ENCODE results near the gene TADA3.

Gene TADA3

GRCh38 chr3:9794400-9794799, 2.1 kb upstream of the TADA3 start:
- H3K4me3 ChIP-seq (ENCODE audit: low read depth, low read length), result no peak overlapping the region
- no peak overlapping the region for H3K27ac ChIP-seq (ENCODE audit: low read depth, low read length)
- no peak overlapping the region for H3K9ac ChIP-seq (ENCODE audit: low read depth, low read length)
- H3K4me1 ChIP-seq (ENCODE audit: control insufficient read depth, insufficient read depth, low read length), result 0 out of 2 replicates have a peak, but pooled peaks cover 5% of the 10 kb centered on the region
- no peaks in the 10 kb centered on the region for H3K27me3 ChIP-seq (ENCODE audit: control insufficient read depth, insufficient read depth, low read length)
- peaks cover 49% of the 10 kb centered on the region for H3K36me3 ChIP-seq (ENCODE audit: control insufficient read depth, insufficient read depth, low read length)
- no peaks in the 10 kb centered on the region for H3K9me3 ChIP-seq (ENCODE audit: control insufficient read depth, insufficient read depth, low read length)

DNA sequence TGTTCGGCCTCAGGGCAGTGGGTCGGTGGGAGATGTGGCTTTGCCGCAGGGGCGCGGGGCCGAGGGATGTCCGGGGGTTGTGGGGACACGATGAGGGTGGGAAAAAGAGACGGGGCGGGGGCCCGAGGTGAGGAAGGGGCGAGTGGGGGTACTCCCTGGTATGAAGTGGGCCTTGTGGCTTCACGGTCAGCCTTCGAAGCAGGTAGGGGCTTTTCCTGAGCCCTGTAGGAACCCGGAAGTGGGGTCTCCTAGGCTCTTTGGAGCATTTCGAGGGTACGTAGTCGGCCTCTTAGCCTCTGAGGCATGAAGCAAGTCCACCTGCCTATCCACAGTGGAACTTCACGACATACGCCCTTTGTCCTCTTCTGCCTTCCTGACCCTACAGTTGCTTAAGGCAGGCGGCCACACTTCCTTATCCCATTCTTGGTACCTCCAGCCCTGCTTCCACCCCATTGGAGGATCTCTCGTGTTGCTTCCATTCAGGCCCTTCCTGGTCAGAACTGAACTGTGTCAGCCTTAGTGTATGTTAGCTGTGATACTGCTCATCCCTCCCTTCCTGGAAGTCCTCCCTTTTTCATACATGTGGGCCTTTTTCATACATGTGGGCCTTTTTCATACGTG, 998 bp upstream of the TADA3 start:
- Histone ChIP-seq H3K36me3 (ENCODE audit: control insufficient read depth, insufficient read depth, low read length) (peaks cover 43% of the 10 kb centered on the region), H3K4me3 (ENCODE audit: low read depth, low read length) (peak overlapping the region; percentile 81), H3K27me3 (ENCODE audit: control insufficient read depth, insufficient read depth, low read length) (no peaks in the 10 kb centered on the region), H3K9ac (ENCODE audit: low read depth, low read length) (peak overlapping the region; percentile 100), H3K27ac (ENCODE audit: low read depth, low read length) (peak overlapping the region; percentile 100), H3K9me3 (ENCODE audit: control insufficient read depth, insufficient read depth, low read length) (no peaks in the 10 kb centered on the region), H3K4me1 (ENCODE audit: control insufficient read depth, insufficient read depth, low read length) (0 out of 2 replicates have a peak, but pooled peaks cover 5% of the 10 kb centered on the region)

DNA sequence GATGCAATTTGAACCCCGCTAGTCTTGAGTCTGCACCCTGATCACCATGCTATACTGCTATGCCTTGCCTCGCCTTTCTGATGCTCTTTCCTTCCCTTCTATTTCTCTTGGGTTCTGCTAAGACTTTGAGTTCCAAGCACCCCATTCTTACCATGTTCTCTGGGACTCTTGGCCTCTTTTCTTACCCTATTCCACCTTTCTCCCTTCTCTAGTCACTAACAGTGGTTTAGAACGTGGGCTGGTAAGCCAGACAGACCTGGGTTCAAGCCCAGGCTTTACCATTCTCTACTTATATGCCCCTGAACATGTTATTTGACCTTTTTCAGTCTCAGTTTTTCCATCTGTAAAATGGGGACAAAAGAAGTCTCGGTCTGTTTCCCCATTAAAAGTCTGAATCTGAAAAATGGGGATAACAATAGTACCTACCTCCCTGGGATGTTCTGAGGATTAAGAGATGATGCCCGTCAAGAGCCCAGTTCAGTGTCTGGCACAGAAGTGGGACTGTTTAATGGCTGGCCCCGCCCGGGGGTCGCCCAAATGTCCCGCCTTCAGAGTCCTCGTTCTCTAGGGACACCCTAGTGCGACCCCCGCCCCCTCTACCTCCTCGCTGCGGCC, 376 bp downstream of the TADA3 start:
- Histone ChIP-seq H3K4me3 (ENCODE audit: low read depth, low read length) (peak overlapping the region; percentile 81), H3K36me3 (ENCODE audit: control insufficient read depth, insufficient read depth, low read length) (peaks cover 35% of the 10 kb centered on the region), H3K9ac (ENCODE audit: low read depth, low read length) (peak overlapping the region; percentile 100), H3K4me1 (ENCODE audit: control insufficient read depth, insufficient read depth, low read length) (0 out of 2 replicates have a peak, but pooled peaks cover 5% of the 10 kb centered on the region), H3K27me3 (ENCODE audit: control insufficient read depth, insufficient read depth, low read length) (no peaks in the 10 kb centered on the region), H3K27ac (ENCODE audit: low read depth, low read length) (peak overlapping the region; percentile 100), H3K9me3 (ENCODE audit: control insufficient read depth, insufficient read depth, low read length) (no peaks in the 10 kb centered on the region)

GRCh38 chr3:9791127-9791526, 1.1 kb downstream of the TADA3 start:
- Histone ChIP-seq H3K9me3 (ENCODE audit: control insufficient read depth, insufficient read depth, low read length) (no peaks in the 10 kb centered on the region), H3K27ac (ENCODE audit: low read depth, low read length) (no peak overlapping the region), H3K9ac (ENCODE audit: low read depth, low read length) (no peak overlapping the region), H3K4me3 (ENCODE audit: low read depth, low read length) (no peak overlapping the region; the same call in 1 of the 2 replicates), H3K27me3 (ENCODE audit: control insufficient read depth, insufficient read depth, low read length) (no peaks in the 10 kb centered on the region), H3K4me1 (ENCODE audit: control insufficient read depth, insufficient read depth, low read length) (0 out of 2 replicates have a peak, but pooled peaks cover 5% of the 10 kb centered on the region), H3K36me3 (ENCODE audit: control insufficient read depth, insufficient read depth, low read length) (peaks cover 42% of the 10 kb centered on the region)

- Histone ChIP-seq H3K27ac (ENCODE audit: low read depth, low read length) (no peak overlapping the region), H3K4me1 (ENCODE audit: control insufficient read depth, insufficient read depth, low read length) (0 out of 2 replicates have a peak, but pooled peaks cover 5% of the 10 kb centered on the region), H3K4me3 (ENCODE audit: low read depth, low read length) (no peak overlapping the region), H3K27me3 (ENCODE audit: control insufficient read depth, insufficient read depth, low read length) (no peaks in the 10 kb centered on the region), H3K36me3 (ENCODE audit: control insufficient read depth, insufficient read depth, low read length) (peaks cover 68% of the 10 kb centered on the region), H3K9ac (ENCODE audit: low read depth, low read length) (no peak overlapping the region), H3K9me3 (ENCODE audit: control insufficient read depth, insufficient read depth, low read length) (no peaks in the 10 kb centered on the region)
Observed at GRCh38 chr3:9787714-9788113, 4.6 kb downstream of the TADA3 start.

DNA sequence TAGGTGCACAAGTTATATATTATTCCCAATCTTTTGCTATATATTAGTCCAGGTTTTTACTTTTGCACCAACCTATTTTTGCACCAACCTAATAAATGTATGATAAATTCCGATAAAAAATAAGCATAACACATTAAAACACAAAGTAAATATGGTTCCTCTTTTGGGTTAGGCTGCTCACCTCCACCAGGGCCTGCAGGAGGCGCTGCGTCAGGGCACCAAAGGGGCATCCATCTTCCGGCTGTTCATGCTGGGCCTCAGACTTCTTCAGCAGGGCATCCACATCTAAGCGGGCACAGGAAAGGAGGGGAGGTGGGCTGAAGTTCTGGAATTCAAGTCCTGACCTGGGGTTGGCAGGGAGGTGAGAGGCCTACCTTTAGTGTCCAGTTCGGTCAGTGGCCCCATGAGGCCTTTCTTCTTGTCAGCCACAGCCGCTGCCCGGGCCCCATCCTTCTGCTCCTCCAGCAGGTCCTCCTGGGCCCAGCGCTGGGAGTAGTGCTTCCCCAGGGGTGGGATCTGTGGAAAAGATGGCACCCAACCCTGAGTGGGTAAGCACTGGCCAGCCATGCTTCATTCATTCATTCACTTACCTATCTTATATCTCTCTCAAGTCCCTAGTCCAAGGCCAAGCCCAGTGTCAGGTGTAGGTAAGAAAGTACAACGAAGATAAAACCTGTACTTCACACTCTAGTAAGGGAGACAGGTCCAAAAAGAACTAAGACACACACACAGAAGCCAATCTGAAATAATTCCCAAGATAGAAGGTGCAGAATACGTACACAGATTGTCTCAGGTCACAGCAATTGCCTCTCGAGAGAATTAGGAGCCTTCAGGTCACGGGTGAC, 5.2 kb downstream of the TADA3 start:
- Histone ChIP-seq H3K36me3 (ENCODE audit: control insufficient read depth, insufficient read depth, low read length) (peaks cover 75% of the 10 kb centered on the region), H3K9ac (ENCODE audit: low read depth, low read length) (no peak overlapping the region), H3K9me3 (ENCODE audit: control insufficient read depth, insufficient read depth, low read length) (no peaks in the 10 kb centered on the region), H3K4me1 (ENCODE audit: control insufficient read depth, insufficient read depth, low read length) (0 out of 2 replicates have a peak, but pooled peaks cover 5% of the 10 kb centered on the region), H3K27me3 (ENCODE audit: control insufficient read depth, insufficient read depth, low read length) (no peaks in the 10 kb centered on the region), H3K4me3 (ENCODE audit: low read depth, low read length) (no peak overlapping the region), H3K27ac (ENCODE audit: low read depth, low read length) (no peak overlapping the region)

- Histone ChIP-seq H3K9ac (ENCODE audit: low read depth, low read length) (no peak overlapping the region), H3K27ac (ENCODE audit: low read depth, low read length) (no peak overlapping the region), H3K36me3 (ENCODE audit: control insufficient read depth, insufficient read depth, low read length) (peaks cover 82% of the 10 kb centered on the region), H3K27me3 (ENCODE audit: control insufficient read depth, insufficient read depth, low read length) (no peaks in the 10 kb centered on the region), H3K9me3 (ENCODE audit: control insufficient read depth, insufficient read depth, low read length) (no peaks in the 10 kb centered on the region), H3K4me1 (ENCODE audit: control insufficient read depth, insufficient read depth, low read length) (no peaks in the 10 kb centered on the region), H3K4me3 (ENCODE audit: low read depth, low read length) (no peak overlapping the region)
Observed at GRCh38 chr3:9786209-9786739, 6.0 kb downstream of the TADA3 start.

DNA sequence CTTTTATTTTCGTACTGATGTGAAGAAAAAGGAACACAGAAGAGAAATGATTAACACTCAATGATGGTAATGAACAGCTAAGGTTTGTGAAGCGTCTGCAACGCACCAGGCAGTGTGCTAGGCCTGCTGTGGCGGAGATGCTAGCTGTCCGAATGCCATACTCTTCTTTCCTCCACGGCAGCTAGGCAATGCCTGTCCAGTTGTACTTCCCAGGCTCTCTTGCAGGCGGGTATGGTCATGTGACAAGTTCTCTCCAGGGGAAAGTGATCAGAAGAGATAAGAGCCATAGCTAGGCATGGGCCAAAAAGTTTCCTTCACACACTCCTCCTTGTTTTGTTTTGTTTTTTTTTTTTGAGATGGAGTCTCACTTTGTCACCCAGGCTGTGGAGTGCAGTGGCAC, 6.7 kb downstream of the TADA3 start:
- Histone ChIP-seq H3K27me3 (ENCODE audit: control insufficient read depth, insufficient read depth, low read length) (no peaks in the 10 kb centered on the region), H3K9ac (ENCODE audit: low read depth, low read length) (no peak overlapping the region), H3K27ac (ENCODE audit: low read depth, low read length) (no peak overlapping the region), H3K4me1 (ENCODE audit: control insufficient read depth, insufficient read depth, low read length) (no peaks in the 10 kb centered on the region), H3K4me3 (ENCODE audit: low read depth, low read length) (no peak overlapping the region), H3K36me3 (ENCODE audit: control insufficient read depth, insufficient read depth, low read length) (peaks cover 80% of the 10 kb centered on the region), H3K9me3 (ENCODE audit: control insufficient read depth, insufficient read depth, low read length) (no peaks in the 10 kb centered on the region)

- Histone ChIP-seq H3K27me3 (ENCODE audit: control insufficient read depth, insufficient read depth, low read length) (no peaks in the 10 kb centered on the region), H3K4me1 (ENCODE audit: control insufficient read depth, insufficient read depth, low read length) (no peaks in the 10 kb centered on the region), H3K4me3 (ENCODE audit: low read depth, low read length) (no peak overlapping the region), H3K9me3 (ENCODE audit: control insufficient read depth, insufficient read depth, low read length) (no peaks in the 10 kb centered on the region), H3K27ac (ENCODE audit: low read depth, low read length) (no peak overlapping the region), H3K9ac (ENCODE audit: low read depth, low read length) (no peak overlapping the region), H3K36me3 (ENCODE audit: control insufficient read depth, insufficient read depth, low read length) (peaks cover 79% of the 10 kb centered on the region)
Observed at GRCh38 chr3:9784965-9785364, 7.3 kb downstream of the TADA3 start.

- H3K9me3 ChIP-seq (ENCODE audit: control insufficient read depth, insufficient read depth, low read length), result no peaks in the 10 kb centered on the region
- no peak overlapping the region for H3K4me3 ChIP-seq (ENCODE audit: low read depth, low read length)
- H3K9ac ChIP-seq (ENCODE audit: low read depth, low read length), result no peak overlapping the region
- no peaks in the 10 kb centered on the region; the same call in 1 of the 2 replicates for H3K4me1 ChIP-seq (ENCODE audit: control insufficient read depth, insufficient read depth, low read length)
- H3K27me3 ChIP-seq (ENCODE audit: control insufficient read depth, insufficient read depth, low read length), result no peaks in the 10 kb centered on the region
- no peak overlapping the region for H3K27ac ChIP-seq (ENCODE audit: low read depth, low read length)
- H3K36me3 ChIP-seq (ENCODE audit: control insufficient read depth, insufficient read depth, low read length), result peaks cover 69% of the 10 kb centered on the region
Observed at GRCh38 chr3:9783954-9784353, 8.3 kb downstream of the TADA3 start.

All from HUES48 (cell line).